Upper lobe of left lung (tissue), 4 donors: ENCODE data around the gene USB1.

ENCODE experiments used
- POLR2AphosphoS5 ChIP-seq, 2 donors: sonication (generic); formaldehyde crosslinking; IDR thresholded peaks; one replicate each; pipeline ENCODE4 v1.5.1; 2017; ENCODE audit warnings: antibody characterized with exemption in 2 of 2
- TF ChIP-seq, protein P1 (sequence below), 6 experiments: fragments of 450-650 bp in 4 of 6; fragments of 200-600 bp in 2 of 6; sonication (generic) in 2 of 6; IDR thresholded peaks; one replicate each; pipeline ENCODE4 v1.5.1; 2016 to 2019; ENCODE audit warnings: antibody characterized with exemption in 6 of 6

DNA sequence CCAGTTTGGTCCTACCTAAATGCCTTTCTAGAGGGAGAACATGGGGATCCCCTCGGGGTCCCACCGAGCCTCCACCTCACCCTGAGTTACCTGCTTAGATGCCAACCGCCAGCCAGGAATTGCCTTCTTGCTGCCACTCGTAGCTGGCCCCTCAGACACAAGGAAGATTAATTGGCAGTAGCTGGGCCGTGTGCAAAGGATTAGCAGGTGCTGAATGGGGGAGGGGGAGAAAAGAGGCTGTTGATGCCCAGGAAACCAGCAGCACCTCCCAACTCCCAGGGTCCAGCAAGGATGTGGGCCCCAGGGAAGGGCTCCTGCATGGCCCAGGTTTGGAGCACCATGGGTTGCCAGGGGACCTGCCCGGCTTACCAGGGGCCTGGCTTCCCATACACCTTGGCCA is 30.2 kb upstream of the USB1 start, which contains the start of gene CNGB1:
- TF ChIP-seq, protein P1, sequence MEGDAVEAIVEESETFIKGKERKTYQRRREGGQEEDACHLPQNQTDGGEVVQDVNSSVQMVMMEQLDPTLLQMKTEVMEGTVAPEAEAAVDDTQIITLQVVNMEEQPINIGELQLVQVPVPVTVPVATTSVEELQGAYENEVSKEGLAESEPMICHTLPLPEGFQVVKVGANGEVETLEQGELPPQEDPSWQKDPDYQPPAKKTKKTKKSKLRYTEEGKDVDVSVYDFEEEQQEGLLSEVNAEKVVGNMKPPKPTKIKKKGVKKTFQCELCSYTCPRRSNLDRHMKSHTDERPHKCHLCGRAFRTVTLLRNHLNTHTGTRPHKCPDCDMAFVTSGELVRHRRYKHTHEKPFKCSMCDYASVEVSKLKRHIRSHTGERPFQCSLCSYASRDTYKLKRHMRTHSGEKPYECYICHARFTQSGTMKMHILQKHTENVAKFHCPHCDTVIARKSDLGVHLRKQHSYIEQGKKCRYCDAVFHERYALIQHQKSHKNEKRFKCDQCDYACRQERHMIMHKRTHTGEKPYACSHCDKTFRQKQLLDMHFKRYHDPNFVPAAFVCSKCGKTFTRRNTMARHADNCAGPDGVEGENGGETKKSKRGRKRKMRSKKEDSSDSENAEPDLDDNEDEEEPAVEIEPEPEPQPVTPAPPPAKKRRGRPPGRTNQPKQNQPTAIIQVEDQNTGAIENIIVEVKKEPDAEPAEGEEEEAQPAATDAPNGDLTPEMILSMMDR (IDR thresholded peaks at IDR 0.05) = no peak
- no peak for TF ChIP-seq POLR2AphosphoS5 (IDR thresholded peaks at IDR 0.05)
